COR-L47 (cell line): Measurements from ENCODE around the gene INAVA.

ENCODE experiments used
- DNase-seq: peaks from one replicate; lab custom pipeline; 2025; lab: John Stamatoyannopoulos, UW

The INAVA gene

GRCh38 chr1:200875416-200875815 lies 19.3 kb upstream of the INAVA start:
- DNase-seq: no peak

GRCh38 chr1:200877010-200877409 lies 17.7 kb upstream of the INAVA start:
- DNase-seq: no peak

- DNase-seq: no peak
These were observed 16.7 kb upstream of the INAVA start for GRCh38 chr1:200877839-200878551.

- no peak for DNase-seq
These were observed 14.5 kb upstream of the INAVA start for GRCh38 chr1:200880212-200880611.

GRCh38 chr1:200883118-200883517 lies 11.6 kb upstream of the INAVA start:
- no peak for DNase-seq

- DNase-seq: no peak
These were observed 8.9 kb upstream of the INAVA start for GRCh38 chr1:200885623-200886402.

- DNase-seq: no peak
These were observed 8.1 kb upstream of the INAVA start for GRCh38 chr1:200886594-200886993.

- no peak for DNase-seq
These were observed 7.7 kb upstream of the INAVA start for GRCh38 chr1:200887036-200887435.

GRCh38 chr1:200887772-200888348 lies 6.8 kb upstream of the INAVA start:
- no peak for DNase-seq

- no peak for DNase-seq
These were observed 6.3 kb upstream of the INAVA start for GRCh38 chr1:200888349-200888838.

- DNase-seq: no peak
These were observed 5.1 kb upstream of the INAVA start for GRCh38 chr1:200889571-200889970.

GRCh38 chr1:200890027-200890426 lies 4.7 kb upstream of the INAVA start:
- DNase-seq: no peak

GRCh38 chr1:200890818-200891773 lies 3.6 kb upstream of the INAVA start:
- DNase-seq: no peak

- no peak for DNase-seq
These were observed 2.9 kb upstream of the INAVA start for GRCh38 chr1:200891774-200892157.

- DNase-seq: no peak
These were observed 2.2 kb upstream of the INAVA start for GRCh38 chr1:200892546-200892945.

GRCh38 chr1:200892958-200893357 lies 1.7 kb upstream of the INAVA start:
- DNase-seq: no peak

GRCh38 chr1:200893411-200893901 lies 1.2 kb upstream of the INAVA start:
- DNase-seq: no peak

GRCh38 chr1:200895443-200895789 lies 716 bp downstream of the INAVA start:
- no peak for DNase-seq

- no peak for DNase-seq
These were observed 1.3 kb downstream of the INAVA start for GRCh38 chr1:200895801-200896530.

GRCh38 chr1:200896531-200897196 lies 2.0 kb downstream of the INAVA start:
- DNase-seq: no peak

- no peak for DNase-seq
These were observed 2.6 kb downstream of the INAVA start for GRCh38 chr1:200897259-200897658.
